ENCODE measurements around the gene ZNF232.
A peak's percentile ranks its signal among the peaks of the same experiment; 100 is the strongest.
"Not testable (repeated sequence)": the region's sequence is repeated elsewhere in the genome, so short reads cannot be mapped to it uniquely, and the experiment has no call there.

Gene ZNF232

GRCh38 chr17:5111402-5112204 lies at the start of gene ZNF232:
Gene ZNF232, minus strand, starts transcription at chr17:5111878. Its CDS starts 56 bp downstream, at chr17:5111822.
- H3K27me3 ChIP-seq (ENCODE audit: low read depth), result no peaks in the 10 kb centered on the region
- in situ Hi-C loops (cut with MboI; ENCODE audit: low sequenced_read_pairs), result no loop called here
- H3K36me3 ChIP-seq (replicated peaks), result peaks cover 40% of the 10 kb centered on the region
- DNase-seq (ENCODE audit: low spot score in 2 of 2), result peak; percentile 85 to 94
- H3K4me3 ChIP-seq, result peak within 1 kb of the TSS; percentile 50
- H3K4me1 ChIP-seq, result peaks cover 9% of the 10 kb centered on the region
- H3K9me3 ChIP-seq, result peaks cover 16% of the 10 kb centered on the region

GRCh38 chr17:5160702-5161101 lies 49.0 kb upstream of the ZNF232 start:
- in situ Hi-C loops (cut with MboI; ENCODE audit: low sequenced_read_pairs); DNase-seq (ENCODE audit: low spot score in 2 of 2); H3K27me3 ChIP-seq (ENCODE audit: low read depth); H3K4me1 ChIP-seq; H3K4me3 ChIP-seq; H3K9me3 ChIP-seq; H3K36me3 ChIP-seq (replicated peaks): not testable (repeated sequence)

- H3K4me1 ChIP-seq; DNase-seq (ENCODE audit: low spot score in 2 of 2); H3K4me3 ChIP-seq; H3K36me3 ChIP-seq (replicated peaks); in situ Hi-C loops (cut with MboI; ENCODE audit: low sequenced_read_pairs); H3K9me3 ChIP-seq; H3K27me3 ChIP-seq (ENCODE audit: low read depth): not testable (repeated sequence)
These were observed 34.4 kb upstream of the ZNF232 start for GRCh38 chr17:5146122-5146521.

GRCh38 chr17:5142877-5143276 lies 31.2 kb upstream of the ZNF232 start:
- H3K36me3 ChIP-seq (replicated peaks); H3K4me3 ChIP-seq; H3K27me3 ChIP-seq (ENCODE audit: low read depth); H3K9me3 ChIP-seq; in situ Hi-C loops (cut with MboI; ENCODE audit: low sequenced_read_pairs); H3K4me1 ChIP-seq; DNase-seq (ENCODE audit: low spot score in 2 of 2): not testable (repeated sequence)

- in situ Hi-C loops (cut with MboI; ENCODE audit: low sequenced_read_pairs), result no loop called here
- H3K4me1 ChIP-seq, result no peaks in the 10 kb centered on the region
- no peak overlapping the region for H3K4me3 ChIP-seq
- H3K27me3 ChIP-seq (ENCODE audit: low read depth), result no peaks in the 10 kb centered on the region
- no peaks in the 10 kb centered on the region for H3K36me3 ChIP-seq (replicated peaks)
- no peak for DNase-seq (ENCODE audit: low spot score in 2 of 2)
- H3K9me3 ChIP-seq, result no peaks in the 10 kb centered on the region
These were observed 27.7 kb upstream of the ZNF232 start for GRCh38 chr17:5139458-5139732.

GRCh38 chr17:5138616-5139457 lies 27.2 kb upstream of the ZNF232 start:
- H3K4me1 ChIP-seq, result no peaks in the 10 kb centered on the region
- DNase-seq (ENCODE audit: low spot score in 2 of 2), result no peak
- H3K36me3 ChIP-seq (replicated peaks), result no peaks in the 10 kb centered on the region
- in situ Hi-C loops (cut with MboI; ENCODE audit: low sequenced_read_pairs), result no loop called here
- H3K9me3 ChIP-seq, result no peaks in the 10 kb centered on the region
- no peaks in the 10 kb centered on the region for H3K27me3 ChIP-seq (ENCODE audit: low read depth)
- H3K4me3 ChIP-seq, result no peak overlapping the region

GRCh38 chr17:5138198-5138544 lies 26.5 kb upstream of the ZNF232 start:
- in situ Hi-C loops (cut with MboI; ENCODE audit: low sequenced_read_pairs); H3K4me1 ChIP-seq; H3K9me3 ChIP-seq; DNase-seq (ENCODE audit: low spot score in 2 of 2); H3K27me3 ChIP-seq (ENCODE audit: low read depth); H3K4me3 ChIP-seq; H3K36me3 ChIP-seq (replicated peaks): not testable (repeated sequence)

GRCh38 chr17:5137511-5138197 lies 26.0 kb upstream of the ZNF232 start:
- H3K27me3 ChIP-seq (ENCODE audit: low read depth); H3K4me3 ChIP-seq; H3K36me3 ChIP-seq (replicated peaks); H3K4me1 ChIP-seq; in situ Hi-C loops (cut with MboI; ENCODE audit: low sequenced_read_pairs); H3K9me3 ChIP-seq; DNase-seq (ENCODE audit: low spot score in 2 of 2): not testable (repeated sequence)

GRCh38 chr17:5136580-5137412 lies 25.1 kb upstream of the ZNF232 start:
- in situ Hi-C loops (cut with MboI; ENCODE audit: low sequenced_read_pairs), result not testable (repeated sequence)

GRCh38 chr17:5135726-5136579 lies 24.3 kb upstream of the ZNF232 start:
- H3K9me3 ChIP-seq, result no peaks in the 10 kb centered on the region
- peak in 1 of 2 experiments; percentile 3 for DNase-seq (ENCODE audit: low spot score in 2 of 2)
- H3K4me1 ChIP-seq, result no peaks in the 10 kb centered on the region
- no peak overlapping the region for H3K4me3 ChIP-seq
- H3K36me3 ChIP-seq (replicated peaks), result no peaks in the 10 kb centered on the region
- H3K27me3 ChIP-seq (ENCODE audit: low read depth), result no peaks in the 10 kb centered on the region
- in situ Hi-C loops (cut with MboI; ENCODE audit: low sequenced_read_pairs), result no loop called here

More at GRCh38 chr17:5136580-5137412, 25.1 kb upstream of the ZNF232 start:
- H3K4me1 ChIP-seq; H3K36me3 ChIP-seq (replicated peaks); H3K4me3 ChIP-seq; H3K9me3 ChIP-seq; DNase-seq (ENCODE audit: low spot score in 2 of 2); H3K27me3 ChIP-seq (ENCODE audit: low read depth): not testable (repeated sequence)

GRCh38 chr17:5135131-5135712 lies 23.5 kb upstream of the ZNF232 start:
- in situ Hi-C loops (cut with MboI; ENCODE audit: low sequenced_read_pairs), result not testable (repeated sequence)

GRCh38 chr17:5134571-5134970 lies 22.9 kb upstream of the ZNF232 start:
- H3K27me3 ChIP-seq (ENCODE audit: low read depth); H3K4me3 ChIP-seq; H3K9me3 ChIP-seq; in situ Hi-C loops (cut with MboI; ENCODE audit: low sequenced_read_pairs); H3K36me3 ChIP-seq (replicated peaks); H3K4me1 ChIP-seq: not testable (repeated sequence)
- DNase-seq (ENCODE audit: low spot score in 2 of 2), result peak in 1 of 2 experiments; percentile 2

More at GRCh38 chr17:5135131-5135712, 23.5 kb upstream of the ZNF232 start:
- H3K36me3 ChIP-seq (replicated peaks); H3K9me3 ChIP-seq; H3K4me1 ChIP-seq; H3K27me3 ChIP-seq (ENCODE audit: low read depth); DNase-seq (ENCODE audit: low spot score in 2 of 2); H3K4me3 ChIP-seq: not testable (repeated sequence)

All from HAP-1 (cell line).